Natural killer cell (primary cell): Measurements from ENCODE around the gene ZNF860. TPM values are rescaled to one million over a fixed set of nuclear protein-coding genes. Genes with fewer than 3 reads are reported as not detected.
"Not testable (repeated sequence)": the region's sequence is repeated elsewhere in the genome, so short reads cannot be mapped to it uniquely, and the experiment has no call there.

Experiments used
- ATAC-seq, 3 donors: fragments of 150-1000 bp in 2 of 3; fragments of 200-7000 bp in 1 of 3; cut with Tn5 transposase; 1 replicate in 1 of 3; 2 replicates in 2 of 3; pipeline ENCODE4 v1.10.0; 2021; ENCODE audit warnings: mild to moderate bottlenecking in 2 of 3, moderate library complexity in 2 of 3
- DNase-seq, 2 donors: peaks; one replicate each; pipeline versions ENCODE4 v3.0.0 to v3.0.0-alpha.2; 2013 to 2021; ENCODE audit warnings: mixed read lengths in 1 of 2
- H3K27ac ChIP-seq: one replicate; pipeline ENCODE4 v1.5.1; 2013; ENCODE audit warnings: mild to moderate bottlenecking, low read length
- H3K27me3 ChIP-seq: one replicate; pipeline ENCODE4 v1.6.1; 2013; ENCODE audit warnings: low read length; ENCODE audit not compliant: control insufficient read depth, insufficient read depth
- H3K36me3 ChIP-seq: one replicate; pipeline ENCODE4 v1.6.1; 2013; ENCODE audit warnings: low read length; ENCODE audit not compliant: control insufficient read depth, insufficient read depth
- H3K4me1 ChIP-seq: one replicate; pipeline ENCODE4 v1.6.1; 2013; ENCODE audit warnings: low read length; ENCODE audit not compliant: control insufficient read depth, insufficient read depth
- H3K4me3 ChIP-seq: one replicate; pipeline ENCODE4 v1.5.1; 2013; ENCODE audit warnings: low read length
- H3K9me3 ChIP-seq: one replicate; pipeline ENCODE4 v1.6.1; 2013; ENCODE audit warnings: low read length; ENCODE audit not compliant: control insufficient read depth, insufficient read depth
- H3K27ac Mint-ChIP-seq, 2 donors: one replicate each; pipeline ENCODE4 v1.8.0; 2022; ENCODE audit warnings: mild to moderate bottlenecking in 2 of 2, mixed read lengths in 2 of 2, moderate library complexity in 1 of 2
- H3K27me3 Mint-ChIP-seq, 2 donors: one replicate each; pipeline ENCODE4 v1.8.0; 2022; ENCODE audit warnings: low read depth in 2 of 2, mixed read lengths in 2 of 2
- H3K36me3 Mint-ChIP-seq: one replicate; pipeline ENCODE4 v1.8.0; 2022; ENCODE audit warnings: mixed read lengths
- H3K4me1 Mint-ChIP-seq, 2 donors: one replicate each; pipeline ENCODE4 v1.8.0; 2022; ENCODE audit warnings: mixed read lengths in 2 of 2
- H3K4me3 Mint-ChIP-seq: one replicate; pipeline ENCODE4 v1.8.0; 2022; ENCODE audit warnings: mild to moderate bottlenecking, moderate library complexity, mixed read lengths
- H3K9me3 Mint-ChIP-seq, 2 donors: one replicate each; pipeline ENCODE4 v1.8.0; 2022; ENCODE audit warnings: mixed read lengths in 2 of 2
- WGBS: methylation state at CpG from one replicate; pipeline ENCODE4 v1.1.7; 2013; ENCODE audit warnings: missing lambda C conversion rate; ENCODE audit not compliant: insufficient coverage; 5-methylcytosine and 5-hydroxymethylcytosine counted together
- intact Hi-C: fragments of 100-400 bp; cut with micrococcal nuclease; formaldehyde crosslinking; loops from one replicate; pipeline ENCODE4 v1.14.2; 2022
- total RNA-seq, 4 donors: library from RNA; stranded (reverse); fragments of 120-200 nt in 1 of 4; gene quantifications; one replicate each; pipeline versions ENCODE4 v1.2.3 to v1.2.4, GENCODE V29; 2013 to 2022
- TF ChIP-seq, protein P1 (sequence below): fragments of 200-600 bp; IDR thresholded peaks from one replicate; pipeline ENCODE4 v1.8.0; 2022; ENCODE audit warnings: antibody characterized with exemption

Gene ZNF860
- total RNA-seq, 3 donors from 2014 or later (not counting 1 experiment from before 2014, with no cell fraction given): 0.10 TPM; not detected in 2

DNA sequence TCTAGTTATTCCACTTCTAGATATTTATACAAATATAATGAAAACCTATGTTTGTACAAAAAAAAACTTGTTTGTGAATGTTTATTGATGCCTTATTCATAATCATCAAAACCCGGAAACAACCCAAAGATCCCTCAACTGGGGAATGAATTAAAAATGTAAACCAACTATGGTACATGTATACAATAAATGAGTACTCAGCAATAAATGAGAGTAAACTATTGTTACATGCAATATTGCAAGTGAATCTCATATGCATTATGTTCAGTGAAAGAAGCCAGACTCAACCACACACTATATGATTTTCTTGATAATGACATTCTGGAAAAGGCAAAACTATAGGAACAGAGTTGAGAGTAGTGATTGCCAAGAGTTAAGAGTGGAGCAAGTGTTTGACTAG is 12.3 kb downstream of the ZNF860 start:
- Histone ChIP-seq H3K27me3 (no peaks in the 10 kb centered on the region), H3K4me1 (no peaks in the 10 kb centered on the region), H3K9me3 (peaks cover 3% of the 10 kb centered on the region), H3K4me3 (no peak overlapping the region), H3K27ac (no peak overlapping the region), H3K36me3 (no peaks in the 10 kb centered on the region)
- TF ChIP-seq, protein P1, sequence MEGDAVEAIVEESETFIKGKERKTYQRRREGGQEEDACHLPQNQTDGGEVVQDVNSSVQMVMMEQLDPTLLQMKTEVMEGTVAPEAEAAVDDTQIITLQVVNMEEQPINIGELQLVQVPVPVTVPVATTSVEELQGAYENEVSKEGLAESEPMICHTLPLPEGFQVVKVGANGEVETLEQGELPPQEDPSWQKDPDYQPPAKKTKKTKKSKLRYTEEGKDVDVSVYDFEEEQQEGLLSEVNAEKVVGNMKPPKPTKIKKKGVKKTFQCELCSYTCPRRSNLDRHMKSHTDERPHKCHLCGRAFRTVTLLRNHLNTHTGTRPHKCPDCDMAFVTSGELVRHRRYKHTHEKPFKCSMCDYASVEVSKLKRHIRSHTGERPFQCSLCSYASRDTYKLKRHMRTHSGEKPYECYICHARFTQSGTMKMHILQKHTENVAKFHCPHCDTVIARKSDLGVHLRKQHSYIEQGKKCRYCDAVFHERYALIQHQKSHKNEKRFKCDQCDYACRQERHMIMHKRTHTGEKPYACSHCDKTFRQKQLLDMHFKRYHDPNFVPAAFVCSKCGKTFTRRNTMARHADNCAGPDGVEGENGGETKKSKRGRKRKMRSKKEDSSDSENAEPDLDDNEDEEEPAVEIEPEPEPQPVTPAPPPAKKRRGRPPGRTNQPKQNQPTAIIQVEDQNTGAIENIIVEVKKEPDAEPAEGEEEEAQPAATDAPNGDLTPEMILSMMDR: no peak
- ATAC-seq (no peak), DNase-seq (no peak)
- H3K27ac Mint-ChIP-seq: no peak overlapping the region
- H3K4me3 Mint-ChIP-seq: no peak overlapping the region
- peaks cover 0 to 2% of the 10 kb centered on the region in 2 donors for H3K9me3 Mint-ChIP-seq
- peaks cover 4 to 10% of the 10 kb centered on the region in 2 donors for H3K27me3 Mint-ChIP-seq
- intact Hi-C loops: no loop called here
- H3K36me3 Mint-ChIP-seq: no peaks in the 10 kb centered on the region
- H3K4me1 Mint-ChIP-seq: no peaks in the 10 kb centered on the region
- no CpG with 5 or more reads among the region's 1 CpG for WGBS

DNA sequence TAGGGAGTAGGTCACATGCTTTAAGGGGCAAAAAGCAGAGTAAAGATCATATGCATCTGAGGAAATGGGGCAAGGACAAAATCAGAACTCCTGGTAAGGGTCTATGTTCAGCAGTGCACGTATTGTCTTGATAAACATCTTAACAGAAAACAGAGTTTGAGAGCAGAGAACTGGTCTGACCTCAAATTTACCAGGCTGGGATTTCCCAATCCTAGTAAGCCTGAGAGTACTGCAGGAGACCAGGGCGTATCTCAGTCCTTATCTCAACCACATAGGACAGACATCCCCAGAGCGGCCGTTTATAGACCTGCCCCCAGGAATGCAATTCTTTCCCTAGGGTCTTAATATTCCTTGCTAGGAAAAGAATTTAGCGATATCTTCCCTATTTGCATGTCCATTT is 13.5 kb downstream of the ZNF860 start:
- H3K27me3 ChIP-seq, H3K4me3 ChIP-seq, H3K9me3 ChIP-seq, H3K4me1 Mint-ChIP-seq, H3K9me3 Mint-ChIP-seq, H3K27me3 Mint-ChIP-seq, DNase-seq, H3K27ac ChIP-seq, H3K4me1 ChIP-seq, H3K36me3 Mint-ChIP-seq, intact Hi-C loops, ATAC-seq, H3K27ac Mint-ChIP-seq, H3K4me3 Mint-ChIP-seq, H3K36me3 ChIP-seq: not testable (repeated sequence)
- WGBS: 75% methylated on average over 5 of the region's 5 CpGs

DNA sequence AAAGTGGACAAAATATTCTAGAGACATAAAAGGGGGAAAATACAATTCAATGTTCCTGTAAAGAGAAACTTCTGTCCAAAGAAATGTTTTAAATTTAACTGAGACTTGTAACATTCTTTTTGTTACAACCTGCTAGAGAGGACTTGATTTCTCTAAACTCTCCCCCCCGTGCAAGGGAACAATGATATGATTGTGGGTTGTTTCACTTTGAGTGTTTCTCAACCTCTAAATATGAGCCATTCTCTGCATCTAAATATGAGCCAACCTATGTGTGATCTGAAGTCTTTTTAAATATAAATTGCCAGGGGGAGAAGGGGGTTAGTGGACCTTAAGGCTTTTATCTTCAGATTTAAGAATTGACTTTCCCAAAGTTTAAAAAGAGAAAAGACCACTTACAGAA is 14.6 kb downstream of the ZNF860 start:
- WGBS: 56% methylated on average over 1 of the region's 1 CpG
- no peak overlapping the region for H3K4me3 Mint-ChIP-seq
- intact Hi-C loops: no loop called here
- DNase-seq: no peak
- H3K9me3 Mint-ChIP-seq: no peaks in the 10 kb centered on the region
- H3K36me3 ChIP-seq: no peaks in the 10 kb centered on the region
- peaks cover 4 to 10% of the 10 kb centered on the region in 2 donors for H3K27me3 Mint-ChIP-seq
- H3K27ac ChIP-seq: no peak overlapping the region
- no peak overlapping the region for H3K4me3 ChIP-seq
- H3K4me1 Mint-ChIP-seq: no peaks in the 10 kb centered on the region
- H3K27ac Mint-ChIP-seq: no peak overlapping the region
- H3K9me3 ChIP-seq: no peaks in the 10 kb centered on the region
- H3K27me3 ChIP-seq: no peaks in the 10 kb centered on the region
- no peak for ATAC-seq
- TF ChIP-seq, protein P1: no peak
- H3K36me3 Mint-ChIP-seq: no peaks in the 10 kb centered on the region
- H3K4me1 ChIP-seq: no peaks in the 10 kb centered on the region

DNA sequence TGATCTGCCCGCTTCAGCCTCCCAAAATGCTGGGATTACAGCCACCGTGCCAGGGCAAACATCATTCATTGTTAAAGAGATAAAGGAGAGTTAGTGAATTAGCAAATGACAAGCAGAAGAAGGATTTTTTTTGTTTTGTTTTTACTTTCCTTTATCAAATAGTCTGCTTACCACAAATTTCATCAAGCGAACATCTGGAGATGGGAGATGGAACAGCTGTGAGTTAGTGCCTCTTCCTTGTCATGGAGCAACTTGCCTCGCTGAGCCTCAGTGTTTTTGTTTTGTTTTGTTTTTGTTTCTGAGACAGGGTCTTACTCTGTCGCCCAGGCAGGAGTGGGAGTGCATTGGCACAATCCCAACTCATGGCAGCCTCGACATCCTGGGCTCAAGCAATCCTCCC is 15.9 kb downstream of the ZNF860 start:
- Histone ChIP-seq H3K27me3 (no peaks in the 10 kb centered on the region), H3K4me1 (no peaks in the 10 kb centered on the region), H3K36me3 (no peaks in the 10 kb centered on the region), H3K27ac (no peak overlapping the region), H3K4me3 (no peak overlapping the region), H3K9me3 (no peaks in the 10 kb centered on the region)
- no peak overlapping the region for H3K27ac Mint-ChIP-seq
- no peaks in the 10 kb centered on the region for H3K36me3 Mint-ChIP-seq
- no peak overlapping the region for H3K4me3 Mint-ChIP-seq
- WGBS: 92% methylated on average over 6 of the region's 6 CpGs
- TF ChIP-seq, protein P1: no peak
- ATAC-seq (no peak), DNase-seq (no peak)
- no peaks in the 10 kb centered on the region for H3K4me1 Mint-ChIP-seq
- peaks cover 6 to 10% of the 10 kb centered on the region in 2 donors for H3K27me3 Mint-ChIP-seq
- intact Hi-C loops: no loop called here
- no peaks in the 10 kb centered on the region for H3K9me3 Mint-ChIP-seq
